Measurements from ENCODE around the gene TNFAIP8L3.

DNA sequence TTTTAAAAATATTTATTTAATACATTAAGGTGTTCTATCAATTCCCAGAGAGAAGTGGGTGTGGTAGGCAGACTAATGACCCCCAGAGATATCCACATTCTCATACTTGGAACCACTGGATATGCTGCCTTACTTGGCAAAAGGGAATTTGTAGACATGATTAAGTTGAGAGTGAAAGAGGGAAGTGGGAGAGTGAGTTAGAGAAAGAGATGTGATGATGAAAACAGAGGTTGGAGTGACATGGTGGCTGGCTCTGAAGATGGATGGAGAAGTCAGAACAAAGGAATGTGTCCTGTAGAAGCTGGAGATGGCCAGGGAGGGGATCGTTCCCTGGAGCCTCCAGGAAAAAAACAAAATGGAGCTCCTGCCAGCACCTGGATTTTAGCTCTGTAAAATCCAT lies 32.0 kb downstream of the TNFAIP8L3 start:
- TF ChIP-seq, protein P1, sequence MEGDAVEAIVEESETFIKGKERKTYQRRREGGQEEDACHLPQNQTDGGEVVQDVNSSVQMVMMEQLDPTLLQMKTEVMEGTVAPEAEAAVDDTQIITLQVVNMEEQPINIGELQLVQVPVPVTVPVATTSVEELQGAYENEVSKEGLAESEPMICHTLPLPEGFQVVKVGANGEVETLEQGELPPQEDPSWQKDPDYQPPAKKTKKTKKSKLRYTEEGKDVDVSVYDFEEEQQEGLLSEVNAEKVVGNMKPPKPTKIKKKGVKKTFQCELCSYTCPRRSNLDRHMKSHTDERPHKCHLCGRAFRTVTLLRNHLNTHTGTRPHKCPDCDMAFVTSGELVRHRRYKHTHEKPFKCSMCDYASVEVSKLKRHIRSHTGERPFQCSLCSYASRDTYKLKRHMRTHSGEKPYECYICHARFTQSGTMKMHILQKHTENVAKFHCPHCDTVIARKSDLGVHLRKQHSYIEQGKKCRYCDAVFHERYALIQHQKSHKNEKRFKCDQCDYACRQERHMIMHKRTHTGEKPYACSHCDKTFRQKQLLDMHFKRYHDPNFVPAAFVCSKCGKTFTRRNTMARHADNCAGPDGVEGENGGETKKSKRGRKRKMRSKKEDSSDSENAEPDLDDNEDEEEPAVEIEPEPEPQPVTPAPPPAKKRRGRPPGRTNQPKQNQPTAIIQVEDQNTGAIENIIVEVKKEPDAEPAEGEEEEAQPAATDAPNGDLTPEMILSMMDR (IDR thresholded peaks at IDR 0.05 in 4 of 5, conservative IDR thresholded peaks at IDR 0.05 in 1 of 5), result no peak
- TF ChIP-seq POLR2A (IDR thresholded peaks at IDR 0.05), result no peak
